Epithelial cell of esophagus (primary cell): ENCODE measurements around the gene LYPD3.

Experiments
- DNase-seq: peaks from one replicate; pipeline ENCODE4 v3.0.0; 2010; ENCODE audit warnings: low read depth
- H3K4me3 ChIP-seq: 2 replicates; pipeline ENCODE4 v1.5.1; 2011; ENCODE audit warnings: mild to moderate bottlenecking, low read length, control low read depth
- TF ChIP-seq, protein P1 (sequence below): IDR thresholded peaks from 2 replicates; pipeline ENCODE4 v1.5.1; 2011; ENCODE audit warnings: low read depth, mild to moderate bottlenecking, low read length, control low read depth, inconsistent platforms; ENCODE audit not compliant: insufficient read depth; ENCODE audit errors: missing control alignments

LYPD3 gene

GRCh38 chr19:43469160-43469480 lies 3.7 kb upstream of the LYPD3 start:
- no peak for DNase-seq
- TF ChIP-seq, protein P1, sequence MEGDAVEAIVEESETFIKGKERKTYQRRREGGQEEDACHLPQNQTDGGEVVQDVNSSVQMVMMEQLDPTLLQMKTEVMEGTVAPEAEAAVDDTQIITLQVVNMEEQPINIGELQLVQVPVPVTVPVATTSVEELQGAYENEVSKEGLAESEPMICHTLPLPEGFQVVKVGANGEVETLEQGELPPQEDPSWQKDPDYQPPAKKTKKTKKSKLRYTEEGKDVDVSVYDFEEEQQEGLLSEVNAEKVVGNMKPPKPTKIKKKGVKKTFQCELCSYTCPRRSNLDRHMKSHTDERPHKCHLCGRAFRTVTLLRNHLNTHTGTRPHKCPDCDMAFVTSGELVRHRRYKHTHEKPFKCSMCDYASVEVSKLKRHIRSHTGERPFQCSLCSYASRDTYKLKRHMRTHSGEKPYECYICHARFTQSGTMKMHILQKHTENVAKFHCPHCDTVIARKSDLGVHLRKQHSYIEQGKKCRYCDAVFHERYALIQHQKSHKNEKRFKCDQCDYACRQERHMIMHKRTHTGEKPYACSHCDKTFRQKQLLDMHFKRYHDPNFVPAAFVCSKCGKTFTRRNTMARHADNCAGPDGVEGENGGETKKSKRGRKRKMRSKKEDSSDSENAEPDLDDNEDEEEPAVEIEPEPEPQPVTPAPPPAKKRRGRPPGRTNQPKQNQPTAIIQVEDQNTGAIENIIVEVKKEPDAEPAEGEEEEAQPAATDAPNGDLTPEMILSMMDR: no peak
- no peak overlapping the region for H3K4me3 ChIP-seq

GRCh38 chr19:43468354-43469159 lies 3.1 kb upstream of the LYPD3 start:
- TF ChIP-seq, protein P1: peak; percentile 7
- DNase-seq: peak; percentile 63
- no peak overlapping the region for H3K4me3 ChIP-seq

- TF ChIP-seq, protein P1: no peak
- no peak overlapping the region for H3K4me3 ChIP-seq
- peak; percentile 73 for DNase-seq
These were observed 2.3 kb upstream of the LYPD3 start for GRCh38 chr19:43467730-43468129.

DNA sequence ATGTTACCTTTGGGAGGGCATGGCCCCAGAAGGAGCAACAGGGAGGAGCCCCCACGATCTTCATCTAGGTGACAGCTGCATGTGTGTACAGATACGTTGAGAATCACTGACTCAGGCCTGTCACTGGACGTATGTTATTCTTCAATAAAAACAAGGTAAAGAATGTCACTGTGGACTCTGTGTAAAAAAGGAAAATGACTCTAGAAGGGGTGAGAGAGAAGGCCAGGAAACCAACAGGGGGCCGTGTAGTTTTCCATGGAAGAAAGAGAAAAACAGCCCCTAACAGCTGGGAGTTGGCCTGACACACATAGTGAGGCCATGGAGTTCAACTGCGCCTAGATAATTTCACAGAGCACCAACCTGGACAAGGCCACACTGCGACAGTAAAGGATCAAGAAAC lies 1.9 kb upstream of the LYPD3 start:
- H3K4me3 ChIP-seq: no peak overlapping the region
- no peak for DNase-seq
- TF ChIP-seq, protein P1: no peak

DNA sequence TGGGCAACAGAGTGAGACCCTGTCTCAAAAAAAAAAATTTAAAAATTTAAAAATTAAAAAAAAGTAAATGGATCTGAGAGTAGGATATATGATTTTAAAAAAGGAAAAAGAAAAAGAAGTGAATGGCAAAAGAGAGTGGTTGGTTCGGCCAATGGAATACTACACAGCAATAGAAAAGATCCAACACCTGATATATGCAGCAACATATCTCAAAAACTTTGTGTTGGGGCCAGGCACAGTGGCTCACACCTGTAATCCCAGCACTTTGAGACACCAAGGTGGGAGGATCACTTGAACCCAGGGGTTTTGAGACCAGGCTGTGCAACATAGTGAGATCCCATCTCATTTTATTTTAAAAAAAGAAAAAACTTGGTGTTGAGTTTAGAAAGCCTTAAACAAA lies 1.4 kb upstream of the LYPD3 start:
- DNase-seq: no peak
- TF ChIP-seq, protein P1: no peak
- H3K4me3 ChIP-seq: no peak overlapping the region

DNA sequence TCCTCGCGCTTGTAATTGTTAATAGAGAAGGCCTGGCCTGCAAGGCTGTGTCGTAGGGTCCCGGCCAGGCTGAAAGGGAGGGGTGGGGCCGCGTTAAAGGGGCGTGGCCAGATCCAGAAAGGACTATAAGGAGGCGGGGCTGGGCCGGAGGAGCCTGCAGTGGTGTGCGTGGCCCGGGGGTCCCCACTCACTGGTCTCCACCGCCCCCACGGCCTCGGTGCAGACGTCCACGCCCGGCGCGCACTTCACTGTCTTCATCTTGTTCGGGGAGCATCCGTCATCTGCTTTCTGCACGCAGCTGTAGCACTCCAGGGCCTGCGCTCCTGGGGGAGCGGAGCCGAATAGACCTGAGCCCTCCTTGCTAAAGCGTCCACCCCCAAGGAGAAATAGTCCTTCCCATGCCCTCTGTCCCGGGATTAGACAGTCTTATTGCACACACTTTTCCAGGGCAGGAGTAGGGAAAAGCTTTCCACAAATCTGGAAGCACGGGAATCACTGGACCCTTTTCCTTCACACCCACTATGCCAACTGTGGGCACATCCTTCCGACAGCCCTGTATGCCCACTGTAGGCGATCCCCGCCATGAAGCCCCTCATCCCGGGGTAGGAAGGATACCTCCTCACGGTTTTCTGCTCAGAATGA lies 1.2 kb downstream of the LYPD3 start:
- peak overlapping the region; percentile 91 for H3K4me3 ChIP-seq
- DNase-seq: no peak
- TF ChIP-seq, protein P1: no peak

- peak; percentile 97 for DNase-seq
- TF ChIP-seq, protein P1: no peak
- peak overlapping the region; percentile 91 for H3K4me3 ChIP-seq
These were observed 1.9 kb downstream of the LYPD3 start for GRCh38 chr19:43463381-43464133.
